HPDE6-E6E7 (cell line): ENCODE measurements around the gene STARD5.
A peak's percentile ranks its signal among the peaks of the same experiment; 100 is the strongest.
"Not testable (repeated sequence)": the region's sequence is repeated elsewhere in the genome, so short reads cannot be mapped to it uniquely, and the experiment has no call there.

Source experiments
- DNase-seq: peaks from one replicate; pipeline ENCODE4 v3.0.0; 2011; ENCODE audit warnings: missing footprints; ENCODE audit errors: extremely low spot score

Gene STARD5

GRCh38 chr15:81323944-81324881, at the start of gene STARD5:
STARD5 (minus strand) TSS chr15:81324141; CDS start chr15:81324099, 42 bp downstream.
- DNase-seq: peak; percentile 96

GRCh38 chr15:81373176-81373575, 49.2 kb upstream of the STARD5 start:
- DNase-seq: no peak

GRCh38 chr15:81372575-81372974, 48.6 kb upstream of the STARD5 start:
- DNase-seq: no peak

- DNase-seq: no peak
These were observed 40.0 kb upstream of the STARD5 start for GRCh38 chr15:81363718-81364500.

- DNase-seq: no peak
These were observed 39.3 kb upstream of the STARD5 start for GRCh38 chr15:81363276-81363675.

GRCh38 chr15:81362790-81363189, 38.8 kb upstream of the STARD5 start:
- no peak for DNase-seq

GRCh38 chr15:81361891-81362290, 38.0 kb upstream of the STARD5 start:
- DNase-seq: no peak

GRCh38 chr15:81360491-81360890, 36.5 kb upstream of the STARD5 start:
- no peak for DNase-seq

GRCh38 chr15:81358248-81358647, 34.3 kb upstream of the STARD5 start:
- no peak for DNase-seq

- no peak for DNase-seq
These were observed 33.3 kb upstream of the STARD5 start for GRCh38 chr15:81357180-81357686.

- no peak for DNase-seq
These were observed 32.3 kb upstream of the STARD5 start for GRCh38 chr15:81356252-81356651.

GRCh38 chr15:81351651-81352050, 27.7 kb upstream of the STARD5 start:
- DNase-seq: no peak

- DNase-seq: no peak
These were observed 25.3 kb upstream of the STARD5 start for GRCh38 chr15:81349271-81349670.

GRCh38 chr15:81348691-81349090, 24.8 kb upstream of the STARD5 start:
- DNase-seq: not testable (repeated sequence)

GRCh38 chr15:81347910-81348309, 24.0 kb upstream of the STARD5 start:
- DNase-seq: no peak

- DNase-seq: no peak
These were observed 22.7 kb upstream of the STARD5 start for GRCh38 chr15:81346611-81347010.

- DNase-seq: no peak
These were observed 19.4 kb upstream of the STARD5 start for GRCh38 chr15:81343371-81343770.

GRCh38 chr15:81341351-81341750, 17.4 kb upstream of the STARD5 start:
- no peak for DNase-seq

- DNase-seq: no peak
These were observed 15.9 kb upstream of the STARD5 start for GRCh38 chr15:81339851-81340250.

- DNase-seq: no peak
These were observed 15.4 kb upstream of the STARD5 start for GRCh38 chr15:81339321-81339720.

- DNase-seq: no peak
These were observed 14.4 kb upstream of the STARD5 start for GRCh38 chr15:81338170-81339007.
